Fibroblast of lung (primary cell): ENCODE data around the gene CDR2L. TPM values are rescaled to one million over a fixed set of nuclear protein-coding genes. Genes with fewer than 3 reads are reported as not detected.

Experiments used
- DNase-seq, 2 donors: peaks; one replicate each; pipeline versions ENCODE4 v3.0.0 to v3.0.0-alpha.2; 2010; ENCODE audit warnings: low read depth in 2 of 2
- H2AFZ ChIP-seq: 2 replicates; pipeline ENCODE4 v1.5.1; 2012; ENCODE audit warnings: low read length, control low read depth, inconsistent platforms
- H3K27ac ChIP-seq: 2 replicates; pipeline ENCODE4 v1.5.1; 2011; ENCODE audit warnings: low read length, control low read depth; ENCODE audit not compliant: insufficient read depth
- H3K27me3 ChIP-seq: 2 replicates; pipeline ENCODE4 v1.5.1; 2011; ENCODE audit warnings: mild to moderate bottlenecking, low read length; ENCODE audit not compliant: control insufficient read depth, insufficient read depth
- H3K36me3 ChIP-seq: 2 replicates; pipeline ENCODE4 v1.5.1; 2011; ENCODE audit warnings: low read length; ENCODE audit not compliant: control insufficient read depth, insufficient read depth
- H3K4me1 ChIP-seq: 2 replicates; pipeline ENCODE4 v1.5.1; 2011; ENCODE audit warnings: low read length; ENCODE audit not compliant: control insufficient read depth, insufficient read depth; ENCODE audit errors: extremely low read depth
- H3K4me2 ChIP-seq: 2 replicates; pipeline ENCODE4 v1.5.1; 2011; ENCODE audit warnings: low read length, control low read depth; ENCODE audit not compliant: insufficient read depth; ENCODE audit errors: extremely low read depth
- H3K4me3 ChIP-seq, 4 experiments: fragments of 200-600 bp in 1 of 4; sonication (generic) in 1 of 4; replicated peaks in 1 of 4; 2 replicates each; pipeline ENCODE4 v1.5.1; 2011 to 2016; ENCODE audit warnings: low read length in 4 of 4, low read depth in 3 of 4, mild to moderate bottlenecking in 3 of 4, control low read depth in 2 of 4, inconsistent platforms in 1 of 4, mixed read lengths in 1 of 4; ENCODE audit not compliant: insufficient read depth in 1 of 4; ENCODE audit errors: control extremely low read depth in 1 of 4
- H3K79me2 ChIP-seq: 2 replicates; pipeline ENCODE4 v1.5.1; 2012; ENCODE audit warnings: mild to moderate bottlenecking, low read length, inconsistent platforms; ENCODE audit not compliant: control insufficient read depth, insufficient read depth
- H3K9ac ChIP-seq: 2 replicates; pipeline ENCODE4 v1.5.1; 2011; ENCODE audit warnings: mild to moderate bottlenecking, low read length, control low read depth; ENCODE audit not compliant: insufficient read depth
- H3K9me3 ChIP-seq: 2 replicates; pipeline ENCODE4 v1.5.1; 2012; ENCODE audit warnings: low read depth, low read length; ENCODE audit not compliant: control insufficient read depth, insufficient read depth
- H4K20me1 ChIP-seq: 2 replicates; pipeline ENCODE4 v1.5.1; 2011; ENCODE audit warnings: low read length; ENCODE audit not compliant: control insufficient read depth, insufficient read depth; ENCODE audit errors: extremely low read depth
- CTCF ChIP-seq, 2 donors: IDR thresholded peaks in 1 of 2; conservative IDR thresholded peaks in 1 of 2; 1 replicate in 1 of 2; 2 replicates in 1 of 2; pipeline ENCODE4 v1.5.1; 2011 to 2012; ENCODE audit warnings: low read length in 2 of 2, control low read depth in 1 of 2, inconsistent platforms in 1 of 2, low read depth in 1 of 2, mild to moderate bottlenecking in 1 of 2
- EZH2 ChIP-seq: IDR thresholded peaks from 2 replicates; pipeline ENCODE4 v1.5.1; 2012; ENCODE audit warnings: low read length, control low read depth, mild to moderate bottlenecking; ENCODE audit errors: missing control alignments
- polyA plus RNA-seq, 2 donors: library from polyadenylated mRNA; depleted of rRNA in 1 of 2; stranded (reverse) in 1 of 2; unstranded in 1 of 2; fragments of >200 nt; gene quantifications; 2 replicates each; pipeline ENCODE4 v1.2.1, GENCODE V29; 2011 to 2012; ENCODE audit warnings: missing spikeins in 1 of 2
- total RNA-seq: library from RNA; depleted of rRNA; stranded (reverse); fragments of >200 nt; gene quantifications from 2 replicates; pipeline ENCODE4 v1.2.1, GENCODE V29; 2014

The CDR2L gene
- total and polyA plus RNA-seq, 2 donors (not counting 1 experiment from before 2014, with no cell fraction given), result 9.7 to 12.2 TPM

GRCh38 chr17:75010683-75011400 lies 23.4 kb downstream of the CDR2L start:
- Histone ChIP-seq H3K27ac (no peak overlapping the region), H3K4me2 (no peak overlapping the region), H3K36me3 (no peaks in the 10 kb centered on the region), H3K27me3 (no peaks in the 10 kb centered on the region), H3K79me2 (peaks cover 16% of the 10 kb centered on the region), H3K9ac (no peak overlapping the region), H4K20me1 (no peaks in the 10 kb centered on the region), H3K4me3 (no peak overlapping the region), H3K9me3 (no peaks in the 10 kb centered on the region), H3K4me1 (peaks cover 11% of the 10 kb centered on the region), H2AFZ (no peak overlapping the region)
- peak in 1 of 2 donors; percentile 42 for DNase-seq
- TF ChIP-seq CTCF (conservative IDR thresholded peaks at IDR 0.05 in 1 of 2, IDR thresholded peaks at IDR 0.05 in 1 of 2; ENCODE audit: low read depth in 1 of 2, low read length in 2 of 2), result no peak
- TF ChIP-seq EZH2, result no peak

- peak overlapping the region; percentile 59 to 97 (median 81) for H3K4me3 ChIP-seq
These were observed 24.1 kb downstream of the CDR2L start for GRCh38 chr17:75011401-75012095.

More at GRCh38 chr17:75011401-75012095, 24.1 kb downstream of the CDR2L start:
- peak overlapping the region; percentile 94 for H2AFZ ChIP-seq
- no peaks in the 10 kb centered on the region for H3K36me3 ChIP-seq
- peaks cover 11% of the 10 kb centered on the region for H3K4me1 ChIP-seq
- TF ChIP-seq EZH2 (no peak), CTCF (conservative IDR thresholded peaks at IDR 0.05 in 1 of 2, IDR thresholded peaks at IDR 0.05 in 1 of 2; ENCODE audit: low read depth in 1 of 2, low read length in 2 of 2) (no peak)
- peaks cover 16% of the 10 kb centered on the region for H3K79me2 ChIP-seq
- H3K27ac ChIP-seq, result peak overlapping the region; percentile 86
- H3K4me2 ChIP-seq, result peak overlapping the region; percentile 98
- H4K20me1 ChIP-seq, result no peaks in the 10 kb centered on the region
- H3K9ac ChIP-seq, result no peak overlapping the region
- peak; percentile 59 to 74 for DNase-seq
- H3K9me3 ChIP-seq, result no peaks in the 10 kb centered on the region
- no peaks in the 10 kb centered on the region for H3K27me3 ChIP-seq
